Measurements from ENCODE around the gene CPED1. TPM values are rescaled to one million over a fixed set of nuclear protein-coding genes. Genes with fewer than 3 reads are reported as not detected.
A peak's percentile ranks its signal among the peaks of the same experiment; 100 is the strongest.

The CPED1 gene
- total RNA-seq, 2 experiments from 2014 or later, result not detected

DNA sequence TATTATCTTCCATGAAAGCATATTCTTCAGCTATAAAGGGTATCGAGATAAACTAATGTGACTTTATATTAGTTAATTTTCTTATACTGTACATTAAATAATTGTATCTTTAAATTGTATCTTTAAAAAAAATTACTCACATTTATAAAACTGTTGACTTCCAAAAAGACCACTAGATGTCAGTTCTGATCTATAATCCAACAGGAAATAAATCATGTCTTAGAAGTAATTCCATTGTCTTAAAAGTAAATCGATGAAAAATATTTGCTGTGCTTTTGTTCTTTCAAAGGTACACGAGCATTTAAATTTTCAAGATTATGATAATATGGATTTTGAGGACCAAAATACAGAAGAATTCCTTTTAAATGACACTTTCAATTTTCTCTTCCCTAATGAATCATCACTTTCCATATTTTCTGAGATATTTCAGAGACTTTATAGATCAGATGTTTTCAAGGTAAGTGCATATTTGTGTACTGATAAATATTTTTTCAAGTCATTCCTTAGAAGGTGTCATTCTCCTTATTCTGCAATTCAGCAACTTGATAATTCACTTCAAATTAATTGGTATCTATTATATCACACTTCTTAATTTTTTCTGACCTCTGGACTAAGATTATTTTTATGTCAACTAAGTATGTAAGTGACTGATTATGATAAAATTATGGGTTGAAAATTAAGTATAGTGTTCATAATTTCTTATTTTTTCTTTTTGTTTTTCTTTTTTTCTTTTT, 138.5 kb downstream of the CPED1 start:
- Mint-ChIP-seq H3K9me3 (ENCODE audit: insufficient read depth) (no peaks in the 10 kb centered on the region), H3K27ac (no peak overlapping the region), H3K36me3 (ENCODE audit: low read depth) (no peaks in the 10 kb centered on the region), H3K4me3 (no peak overlapping the region), H3K27me3 (ENCODE audit: low read depth) (peaks cover 4% of the 10 kb centered on the region), H3K4me1 (ENCODE audit: low read depth) (no peaks in the 10 kb centered on the region)
- ChIA-PET POLR2A (no interaction called here), CTCF (no interaction called here)
- ATAC-seq (no peak), DNase-seq (no peak)

DNA sequence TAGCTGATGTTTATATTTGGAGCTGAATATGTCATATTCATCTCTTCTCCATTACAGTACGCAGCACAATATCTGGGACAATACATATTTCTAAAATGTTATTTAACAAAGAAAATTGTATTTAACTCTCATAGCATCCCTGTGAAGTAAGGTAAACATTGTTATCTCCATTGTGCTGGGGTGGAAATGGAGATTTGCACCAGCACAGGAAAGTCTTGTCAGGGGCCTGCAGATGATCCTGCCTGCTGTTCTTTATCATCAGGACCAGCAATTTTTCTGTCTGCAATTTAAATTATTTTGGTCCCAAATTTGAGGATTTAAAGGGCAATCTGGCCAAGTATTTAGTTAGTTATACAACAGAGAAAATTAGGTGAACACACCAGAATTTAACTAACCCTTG, 144.4 kb downstream of the CPED1 start:
- H3K4me1 Mint-ChIP-seq (ENCODE audit: low read depth), result peaks cover 4% of the 10 kb centered on the region
- POLR2A ChIA-PET, result no interaction called here
- no peak overlapping the region for H3K27ac Mint-ChIP-seq
- peaks cover 4% of the 10 kb centered on the region for H3K27me3 Mint-ChIP-seq (ENCODE audit: low read depth)
- H3K9me3 Mint-ChIP-seq (ENCODE audit: insufficient read depth), result no peaks in the 10 kb centered on the region
- H3K4me3 Mint-ChIP-seq, result no peak overlapping the region
- no peak for ATAC-seq
- DNase-seq, result no peak
- H3K36me3 Mint-ChIP-seq (ENCODE audit: low read depth), result no peaks in the 10 kb centered on the region
- CTCF ChIA-PET, result no interaction called here

DNA sequence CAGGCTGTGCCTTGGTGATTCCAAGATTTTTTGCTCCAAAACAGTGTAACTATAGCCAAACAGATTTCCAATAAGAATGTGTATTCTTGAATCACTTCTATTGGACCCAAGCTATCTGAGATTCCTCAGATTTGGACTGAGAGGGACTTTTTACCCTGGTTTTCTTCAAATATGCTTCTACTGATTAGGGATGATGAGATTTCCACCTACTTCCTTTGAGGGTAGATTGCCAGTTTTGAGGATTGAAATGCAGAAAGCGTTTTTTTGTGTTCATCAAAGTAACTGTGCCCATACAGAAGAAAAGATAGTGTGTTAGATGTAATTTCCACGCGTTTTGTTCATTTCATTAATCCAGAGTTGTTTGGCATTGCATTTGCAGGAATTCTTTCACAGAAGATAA, 144.9 kb downstream of the CPED1 start:
- DNase-seq (no peak), ATAC-seq (no peak)
- Mint-ChIP-seq H3K4me1 (ENCODE audit: low read depth) (peaks cover 8% of the 10 kb centered on the region), H3K27ac (no peak overlapping the region), H3K27me3 (ENCODE audit: low read depth) (peaks cover 4% of the 10 kb centered on the region), H3K9me3 (ENCODE audit: insufficient read depth) (no peaks in the 10 kb centered on the region), H3K4me3 (no peak overlapping the region), H3K36me3 (ENCODE audit: low read depth) (no peaks in the 10 kb centered on the region)
- POLR2A ChIA-PET, result no interaction called here
- CTCF ChIA-PET, result no interaction called here

DNA sequence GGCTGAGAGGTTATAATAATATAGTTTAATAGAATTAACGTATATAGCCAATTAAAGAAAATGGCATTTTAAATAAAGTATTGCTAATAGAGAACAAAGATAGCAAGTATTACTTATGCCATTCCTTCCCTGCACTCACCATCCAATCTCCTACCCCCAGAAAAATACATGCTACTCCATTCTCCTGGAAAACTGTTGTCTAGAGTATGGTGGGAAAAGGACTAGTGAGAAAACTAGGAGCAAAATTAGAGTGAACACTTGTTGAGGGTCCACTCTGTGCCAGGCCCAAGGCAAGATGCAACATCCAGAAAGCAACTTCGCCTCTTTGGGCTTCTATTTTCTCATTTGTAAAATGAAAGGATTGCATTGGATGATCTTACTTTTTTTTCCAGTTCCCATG, 149.1 kb downstream of the CPED1 start:
- no peaks in the 10 kb centered on the region for H3K36me3 Mint-ChIP-seq (ENCODE audit: low read depth)
- no peaks in the 10 kb centered on the region for H3K9me3 Mint-ChIP-seq (ENCODE audit: insufficient read depth)
- CTCF ChIA-PET, result no interaction called here
- POLR2A ChIA-PET, result no interaction called here
- no peak overlapping the region for H3K27ac Mint-ChIP-seq
- no peak overlapping the region for H3K4me3 Mint-ChIP-seq
- peaks cover 10% of the 10 kb centered on the region for H3K27me3 Mint-ChIP-seq (ENCODE audit: low read depth)
- ATAC-seq, result no peak
- H3K4me1 Mint-ChIP-seq (ENCODE audit: low read depth), result peaks cover 11% of the 10 kb centered on the region
- no peak for DNase-seq

DNA sequence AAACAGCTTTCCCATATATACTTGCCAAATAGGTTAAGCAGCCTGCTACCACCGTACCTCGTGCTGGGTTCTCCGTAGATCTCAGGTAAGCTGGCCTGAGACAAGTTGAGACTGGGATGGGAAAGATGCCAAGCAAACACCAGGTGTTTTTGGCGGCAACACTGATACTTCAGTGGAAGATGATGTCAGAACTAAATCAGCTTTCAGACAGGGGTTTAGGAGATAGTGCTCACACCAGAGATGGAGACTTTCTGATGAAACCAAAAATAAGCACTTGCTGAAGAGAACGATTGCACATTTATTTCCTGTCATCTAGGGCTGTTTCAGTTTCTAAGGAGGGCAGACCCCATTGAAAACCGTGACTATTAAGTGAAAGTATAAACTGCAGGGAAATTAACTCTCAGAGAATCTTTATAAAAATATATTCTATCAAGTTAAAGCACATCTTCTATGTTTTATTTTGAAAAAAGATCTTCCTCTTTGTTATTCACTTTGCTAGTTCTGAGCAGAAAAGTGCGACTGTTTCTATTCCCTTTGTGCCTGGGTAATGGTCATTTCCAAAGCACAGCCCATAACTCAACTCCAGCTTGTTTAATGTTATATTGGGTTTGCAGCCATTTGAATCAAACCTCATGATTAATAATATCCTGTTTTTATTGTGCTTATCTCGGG, 149.9 kb downstream of the CPED1 start:
- no peaks in the 10 kb centered on the region for H3K36me3 Mint-ChIP-seq (ENCODE audit: low read depth)
- peak overlapping the region; percentile 64 for H3K27ac Mint-ChIP-seq
- peak; percentile 23 for DNase-seq
- ATAC-seq, result peak; percentile 91
- peaks cover 8% of the 10 kb centered on the region for H3K27me3 Mint-ChIP-seq (ENCODE audit: low read depth)
- peak overlapping the region; percentile 68 for H3K4me3 Mint-ChIP-seq
- peaks cover 11% of the 10 kb centered on the region for H3K4me1 Mint-ChIP-seq (ENCODE audit: low read depth)
- no peaks in the 10 kb centered on the region for H3K9me3 Mint-ChIP-seq (ENCODE audit: insufficient read depth)
- ChIA-PET POLR2A (no interaction called here), CTCF (no interaction called here)

DNA sequence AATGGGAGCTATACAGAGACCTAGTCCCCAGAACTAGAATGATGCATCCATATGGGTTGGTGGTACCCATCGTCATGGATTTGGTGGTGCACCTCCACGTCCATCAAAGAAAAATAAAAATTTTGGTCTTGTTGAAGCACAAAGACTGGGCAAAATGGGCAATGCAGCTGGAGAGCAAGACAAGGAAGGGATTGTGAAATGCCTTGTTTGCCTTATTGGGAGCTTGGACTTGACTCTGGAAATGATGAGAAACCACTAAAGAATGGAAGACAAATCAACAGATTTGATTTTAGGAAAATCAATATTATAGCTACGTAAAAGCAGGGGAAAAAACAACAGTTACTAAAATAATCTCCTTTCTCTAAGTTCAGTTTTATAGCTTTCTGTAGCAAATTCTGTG, 150.9 kb downstream of the CPED1 start:
- DNase-seq, result no peak
- H3K9me3 Mint-ChIP-seq (ENCODE audit: insufficient read depth), result no peaks in the 10 kb centered on the region

DNA sequence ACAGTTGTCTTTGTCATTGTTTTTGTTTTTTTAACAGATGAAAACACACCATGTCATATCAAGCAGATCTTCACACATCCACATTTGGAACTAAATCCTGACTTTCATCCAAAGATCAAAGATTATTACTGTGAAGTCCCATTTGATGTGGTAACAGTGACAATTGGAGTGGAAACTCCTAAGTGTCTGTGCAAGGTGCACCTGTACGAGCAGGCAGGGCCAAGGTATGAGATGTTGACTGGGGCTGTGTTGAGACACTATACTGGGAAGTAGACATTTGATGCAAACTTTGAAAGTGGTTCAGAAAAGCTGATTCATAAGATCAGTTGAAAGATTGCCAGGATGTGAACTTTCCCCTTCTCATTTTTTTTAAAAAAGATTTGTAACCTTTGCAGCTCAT, 152.3 kb downstream of the CPED1 start:
- no peak for DNase-seq
- CTCF ChIA-PET, result no interaction called here

More for the DNA sequence above, 150.9 kb downstream of the CPED1 start:
- Mint-ChIP-seq H3K27me3 (ENCODE audit: low read depth) (peaks cover 9% of the 10 kb centered on the region), H3K36me3 (ENCODE audit: low read depth) (no peaks in the 10 kb centered on the region), H3K27ac (no peak overlapping the region), H3K4me3 (no peak overlapping the region), H3K4me1 (ENCODE audit: low read depth) (peaks cover 11% of the 10 kb centered on the region)
- ChIA-PET POLR2A (no interaction called here), CTCF (interaction anchor here (0.8 to 1.0 kb wide), 2 partner anchors 31 to 348 kb away, joined by 3 to 5 read pairs; no protein-coding TSS in a partner anchor)
- ATAC-seq, result no peak

DNA sequence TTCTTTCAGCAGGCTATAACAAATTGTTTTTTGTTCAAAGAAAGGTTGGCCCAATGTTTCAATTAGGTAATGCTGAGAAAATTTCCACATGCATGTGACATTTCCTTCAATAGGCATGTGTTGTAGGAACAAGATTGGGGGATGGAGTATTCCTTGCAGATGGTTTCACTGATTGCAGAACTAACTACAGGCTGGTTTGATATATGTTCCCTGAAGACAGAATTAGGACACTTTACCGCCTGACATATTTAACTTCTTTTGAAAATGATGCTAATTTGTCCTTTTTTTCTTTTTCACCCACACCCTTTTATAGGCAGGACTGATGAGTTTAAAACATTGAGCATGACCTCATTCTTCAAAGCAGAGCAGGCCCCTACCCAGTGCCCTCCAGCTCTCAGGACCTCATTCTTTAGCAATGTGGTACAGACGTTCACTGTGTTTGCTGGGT, 163.3 kb downstream of the CPED1 start:
- H3K36me3 Mint-ChIP-seq (ENCODE audit: low read depth), result no peaks in the 10 kb centered on the region
- POLR2A ChIA-PET, result no interaction called here
- H3K27ac Mint-ChIP-seq, result no peak overlapping the region
- no peaks in the 10 kb centered on the region for H3K4me1 Mint-ChIP-seq (ENCODE audit: low read depth)
- DNase-seq (no peak), ATAC-seq (no peak)
- H3K27me3 Mint-ChIP-seq (ENCODE audit: low read depth), result peaks cover 18% of the 10 kb centered on the region
- H3K4me3 Mint-ChIP-seq, result no peak overlapping the region
- CTCF ChIA-PET, result no interaction called here
- no peaks in the 10 kb centered on the region for H3K9me3 Mint-ChIP-seq (ENCODE audit: insufficient read depth)

More for the DNA sequence above, 152.3 kb downstream of the CPED1 start:
- Mint-ChIP-seq H3K27ac (no peak overlapping the region), H3K36me3 (ENCODE audit: low read depth) (no peaks in the 10 kb centered on the region), H3K27me3 (ENCODE audit: low read depth) (peaks cover 11% of the 10 kb centered on the region), H3K9me3 (ENCODE audit: insufficient read depth) (no peaks in the 10 kb centered on the region), H3K4me1 (ENCODE audit: low read depth) (peaks cover 11% of the 10 kb centered on the region), H3K4me3 (no peak overlapping the region)
- no peak for ATAC-seq
- POLR2A ChIA-PET, result no interaction called here

DNA sequence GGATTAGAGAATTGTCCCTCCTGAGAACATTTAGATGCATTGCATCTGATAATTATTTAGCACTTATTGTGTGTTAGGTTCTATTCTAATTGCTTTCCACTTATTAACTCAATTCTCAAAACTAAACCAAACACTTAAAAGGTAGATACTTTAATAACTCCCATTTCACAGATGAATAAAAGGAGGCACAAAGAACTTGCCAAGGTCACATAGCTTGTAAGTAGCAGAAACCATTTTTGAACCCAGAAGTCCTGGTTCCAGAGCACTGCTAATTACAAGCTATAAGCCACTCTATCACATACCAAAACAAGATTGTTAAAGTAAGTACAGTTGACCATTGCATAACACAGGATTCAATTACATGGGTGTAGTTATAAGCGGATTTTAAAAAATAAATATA, 164.9 kb downstream of the CPED1 start:
- H3K27ac Mint-ChIP-seq, result no peak overlapping the region
- H3K9me3 Mint-ChIP-seq (ENCODE audit: insufficient read depth), result no peaks in the 10 kb centered on the region
- no peak overlapping the region for H3K4me3 Mint-ChIP-seq
- DNase-seq (no peak), ATAC-seq (no peak)
- H3K27me3 Mint-ChIP-seq (ENCODE audit: low read depth), result peaks cover 16% of the 10 kb centered on the region
- no peaks in the 10 kb centered on the region for H3K36me3 Mint-ChIP-seq (ENCODE audit: low read depth)
- ChIA-PET CTCF (no interaction called here), POLR2A (no interaction called here)
- H3K4me1 Mint-ChIP-seq (ENCODE audit: low read depth), result no peaks in the 10 kb centered on the region

DNA sequence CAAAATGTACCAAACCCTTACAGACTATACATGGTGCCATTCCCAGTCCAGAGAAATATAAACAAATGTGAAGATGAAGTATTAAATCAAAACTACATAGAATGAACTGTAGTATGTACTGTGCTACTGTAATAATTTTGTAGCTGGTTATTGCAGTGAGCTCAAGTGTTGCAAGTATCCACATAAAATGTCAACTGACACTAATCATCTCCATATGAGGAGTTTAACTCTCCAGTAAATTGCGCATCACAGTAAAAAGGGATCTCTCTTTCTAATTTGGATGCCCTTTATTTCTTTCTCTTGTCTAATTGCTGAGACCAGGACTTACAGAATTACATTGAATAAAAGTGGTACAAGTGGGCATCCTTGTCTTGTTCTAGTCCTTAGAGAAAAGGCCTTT, 165.5 kb downstream of the CPED1 start:
- Mint-ChIP-seq H3K4me3 (no peak overlapping the region), H3K27me3 (ENCODE audit: low read depth) (peaks cover 12% of the 10 kb centered on the region), H3K36me3 (ENCODE audit: low read depth) (no peaks in the 10 kb centered on the region), H3K4me1 (ENCODE audit: low read depth) (no peaks in the 10 kb centered on the region), H3K27ac (no peak overlapping the region), H3K9me3 (ENCODE audit: insufficient read depth) (no peaks in the 10 kb centered on the region)
- no peak for ATAC-seq
- ChIA-PET CTCF (no interaction called here), POLR2A (no interaction called here)
- no peak for DNase-seq

DNA sequence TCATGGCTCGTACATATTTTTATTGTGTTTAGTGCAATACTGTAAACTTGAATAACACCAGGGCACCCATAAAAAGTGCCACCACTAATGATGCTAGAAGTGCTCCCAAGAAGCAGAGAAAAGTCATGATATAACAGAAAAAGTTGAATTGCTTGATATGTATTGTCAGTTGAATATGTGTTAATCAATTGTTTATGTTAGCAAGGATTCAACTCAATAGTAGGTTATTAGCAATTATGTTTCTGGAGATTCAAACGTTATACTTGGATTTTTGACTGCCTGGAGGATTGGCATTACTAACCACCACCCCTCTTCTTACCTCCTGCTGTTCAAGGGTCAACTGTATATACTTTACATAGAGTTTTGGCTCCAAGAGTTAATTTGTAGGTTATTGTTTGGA, 168.3 kb downstream of the CPED1 start:
- DNase-seq (no peak), ATAC-seq (no peak)
- Mint-ChIP-seq H3K27ac (no peak overlapping the region), H3K4me1 (ENCODE audit: low read depth) (no peaks in the 10 kb centered on the region), H3K27me3 (ENCODE audit: low read depth) (peaks cover 4% of the 10 kb centered on the region), H3K36me3 (ENCODE audit: low read depth) (no peaks in the 10 kb centered on the region), H3K9me3 (ENCODE audit: insufficient read depth) (no peaks in the 10 kb centered on the region), H3K4me3 (no peak overlapping the region)
- POLR2A ChIA-PET, result no interaction called here
- CTCF ChIA-PET, result no interaction called here

DNA sequence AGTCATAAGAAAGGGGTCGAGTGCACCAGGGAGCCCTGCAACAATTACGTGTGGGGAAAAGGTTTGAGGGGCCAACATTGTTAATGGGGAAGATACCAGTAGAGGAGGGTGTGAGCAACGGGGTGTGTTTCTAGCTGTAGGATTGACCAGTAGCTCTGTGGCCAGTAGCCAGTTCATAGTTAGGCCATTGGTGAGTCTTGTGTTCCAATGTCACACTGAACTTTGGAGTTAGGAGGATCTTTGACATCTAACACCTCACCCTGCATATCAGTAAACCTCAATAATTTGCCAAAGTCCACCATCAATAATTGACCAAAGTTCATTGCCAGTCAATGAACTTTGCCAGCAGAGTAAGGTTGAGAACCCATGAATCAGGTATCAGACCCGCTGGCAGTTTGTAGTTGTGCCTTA, 168.8 kb downstream of the CPED1 start:
- POLR2A ChIA-PET, result no interaction called here
- H3K27ac Mint-ChIP-seq, result no peak overlapping the region
- peaks cover 2% of the 10 kb centered on the region for H3K27me3 Mint-ChIP-seq (ENCODE audit: low read depth)
- CTCF ChIA-PET, result no interaction called here
- H3K36me3 Mint-ChIP-seq (ENCODE audit: low read depth), result no peaks in the 10 kb centered on the region
- no peak for DNase-seq
- ATAC-seq, result no peak
- no peaks in the 10 kb centered on the region for H3K4me1 Mint-ChIP-seq (ENCODE audit: low read depth)
- no peak overlapping the region for H3K4me3 Mint-ChIP-seq
- H3K9me3 Mint-ChIP-seq (ENCODE audit: insufficient read depth), result no peaks in the 10 kb centered on the region

Data from activated CD8-positive, alpha-beta T cell treated with anti-CD3 and anti-CD28 coated beads, Interleukin-2, amount 10 ng/mL, durations not matched to agents 7 days and 5 days (primary cell).